ENCODE data around the gene ATP8A2.

Gene ATP8A2

DNA sequence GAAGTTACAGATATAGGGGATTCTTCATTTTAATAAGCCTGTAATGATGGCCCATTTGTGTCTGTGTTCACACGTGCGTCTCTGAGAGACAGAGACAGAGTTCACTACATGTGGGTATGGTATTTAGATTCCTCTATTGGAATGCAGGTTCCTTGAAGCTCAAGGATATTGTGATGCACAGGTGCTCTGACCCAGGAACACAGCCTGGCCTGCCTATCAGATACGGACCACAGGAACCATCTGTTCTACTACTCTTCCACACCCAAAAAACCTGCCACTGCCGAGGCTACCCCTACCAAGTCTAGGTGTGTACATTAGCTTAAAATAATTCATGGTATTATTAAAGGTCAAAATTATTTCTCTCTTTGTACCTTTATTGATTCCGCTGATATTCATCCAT, 289.2 kb downstream of the ATP8A2 start:
- DNase-seq = no peak
- in situ Hi-C loops (cut with MboI; ENCODE audit: low pct_unique_long_range_greater_than_20kb, low sequenced_read_pairs) = no loop called here

DNA sequence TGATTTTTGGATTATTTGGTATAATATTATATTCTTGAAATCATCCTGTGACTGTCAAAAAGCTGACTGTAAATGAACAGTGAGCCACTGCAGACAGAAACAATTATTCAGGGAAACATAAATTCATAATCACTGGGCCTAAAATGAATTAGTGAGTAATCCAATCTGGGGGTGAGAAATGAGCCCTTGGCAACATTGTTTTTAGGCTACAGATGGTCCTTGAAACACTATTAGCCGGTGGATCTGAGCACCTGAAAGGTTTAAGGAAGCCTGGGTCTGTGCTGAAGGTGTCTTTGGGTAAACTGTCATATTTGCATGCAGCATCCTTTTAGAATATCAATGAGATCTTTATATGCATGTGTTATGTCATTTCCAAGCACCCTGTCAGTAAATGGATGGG, 290.7 kb downstream of the ATP8A2 start:
- no peak for DNase-seq
- in situ Hi-C loops (cut with MboI; ENCODE audit: low pct_unique_long_range_greater_than_20kb, low sequenced_read_pairs) = no loop called here

DNA sequence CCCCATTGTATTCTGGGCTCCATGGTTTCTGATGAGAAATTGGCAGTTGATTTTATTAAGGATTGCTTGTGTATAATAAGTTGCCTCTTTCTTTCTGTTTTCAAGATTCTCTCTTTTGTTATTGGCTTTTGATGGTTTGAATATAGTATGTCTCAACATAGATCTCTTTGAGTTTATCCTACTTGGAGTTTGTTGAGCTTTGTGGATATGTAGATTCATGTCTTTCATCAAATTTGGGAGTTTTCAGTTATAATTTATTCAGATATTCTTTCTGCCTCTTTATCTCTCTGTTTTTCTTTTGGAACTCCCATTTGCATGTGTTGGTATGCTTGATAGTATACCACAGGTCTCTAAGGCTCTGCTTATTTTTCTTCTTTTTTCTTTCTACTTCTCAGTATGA, 296.6 kb downstream of the ATP8A2 start:
- DNase-seq = no peak
- in situ Hi-C loops (cut with MboI; ENCODE audit: low pct_unique_long_range_greater_than_20kb, low sequenced_read_pairs) = no loop called here

DNA sequence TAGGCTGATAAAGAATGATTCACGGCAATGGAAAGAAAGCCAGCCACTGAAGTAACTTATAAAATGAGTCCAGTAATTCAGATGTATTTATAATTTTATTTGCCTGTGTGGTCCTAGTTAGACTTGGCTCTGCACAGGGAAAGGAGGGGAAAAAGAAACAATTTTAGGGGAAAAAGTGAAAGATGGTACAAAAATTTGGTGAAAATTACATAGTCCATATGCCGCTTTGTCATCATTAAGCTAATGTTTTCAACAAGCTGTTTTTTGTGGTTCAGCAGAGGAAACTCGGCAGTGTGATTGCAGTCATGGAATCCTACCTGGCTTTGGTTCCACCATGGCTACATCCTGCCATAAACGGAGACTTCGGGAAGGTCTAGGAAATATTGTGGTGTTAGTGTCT, 301.9 kb downstream of the ATP8A2 start:
- no peak for DNase-seq
- in situ Hi-C loops (cut with MboI; ENCODE audit: low pct_unique_long_range_greater_than_20kb, low sequenced_read_pairs) = no loop called here

DNA sequence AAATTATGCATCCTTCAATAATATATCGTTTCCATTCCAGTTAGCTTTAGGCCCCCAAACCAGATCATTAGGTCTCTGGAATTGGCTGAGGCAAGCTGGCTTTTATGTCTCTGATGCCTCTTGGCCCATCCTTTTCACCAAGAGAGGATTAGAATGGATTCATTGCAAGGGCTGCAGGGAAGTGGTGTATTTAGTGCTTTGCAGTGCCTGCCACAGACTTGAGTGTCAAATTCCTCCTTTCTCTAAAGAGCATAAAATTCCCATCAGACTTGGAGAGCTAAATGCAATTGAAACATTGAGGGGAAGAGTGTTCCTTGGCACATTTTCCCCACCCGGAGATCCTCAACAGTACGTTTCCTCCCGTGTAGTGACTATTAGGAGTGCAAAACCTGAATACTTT, 302.6 kb downstream of the ATP8A2 start:
- in situ Hi-C loops (cut with MboI; ENCODE audit: low pct_unique_long_range_greater_than_20kb, low sequenced_read_pairs) = no loop called here
- DNase-seq = no peak

DNA sequence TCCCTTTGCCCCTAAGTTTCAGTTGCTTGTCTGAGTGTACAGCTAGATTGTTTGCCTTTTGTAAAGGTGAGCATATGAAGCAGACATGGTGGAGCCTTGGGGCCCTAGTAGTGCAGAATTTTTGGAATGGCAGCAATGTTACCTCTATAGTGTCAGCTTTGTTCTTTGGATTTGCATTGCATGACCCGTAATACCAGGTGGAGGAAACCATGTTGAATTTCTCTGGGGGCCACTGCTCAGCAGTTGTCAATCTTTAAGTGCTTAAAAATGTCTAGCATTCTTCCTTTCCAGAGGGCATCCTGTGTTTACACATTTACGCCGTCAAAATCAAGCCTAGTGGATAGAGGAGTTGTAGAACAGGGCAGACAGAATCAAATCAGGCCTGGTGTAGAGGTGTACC, 303.3 kb downstream of the ATP8A2 start:
- in situ Hi-C loops (cut with MboI; ENCODE audit: low pct_unique_long_range_greater_than_20kb, low sequenced_read_pairs) = no loop called here
- no peak for DNase-seq

DNA sequence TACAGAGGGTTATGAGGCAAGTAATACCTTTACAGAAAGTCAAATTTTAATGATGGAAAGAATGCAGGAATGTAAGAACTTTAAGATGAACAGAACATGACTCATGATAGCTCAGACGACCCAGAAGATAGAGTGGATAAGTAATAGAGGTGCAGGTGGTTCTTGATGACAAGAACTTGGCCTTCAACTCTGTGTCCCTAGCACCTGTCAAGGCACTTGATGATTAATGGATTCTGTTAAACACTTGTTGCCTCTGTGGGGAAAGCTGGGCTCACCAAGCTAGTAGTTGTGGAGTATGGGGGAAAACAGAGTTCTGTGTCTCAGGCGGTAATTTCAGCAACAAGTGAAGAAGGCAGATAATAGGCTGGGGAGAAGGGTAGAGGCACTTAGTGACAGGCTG, 306.2 kb downstream of the ATP8A2 start:
- in situ Hi-C loops (cut with MboI; ENCODE audit: low pct_unique_long_range_greater_than_20kb, low sequenced_read_pairs) = no loop called here
- no peak for DNase-seq

DNA sequence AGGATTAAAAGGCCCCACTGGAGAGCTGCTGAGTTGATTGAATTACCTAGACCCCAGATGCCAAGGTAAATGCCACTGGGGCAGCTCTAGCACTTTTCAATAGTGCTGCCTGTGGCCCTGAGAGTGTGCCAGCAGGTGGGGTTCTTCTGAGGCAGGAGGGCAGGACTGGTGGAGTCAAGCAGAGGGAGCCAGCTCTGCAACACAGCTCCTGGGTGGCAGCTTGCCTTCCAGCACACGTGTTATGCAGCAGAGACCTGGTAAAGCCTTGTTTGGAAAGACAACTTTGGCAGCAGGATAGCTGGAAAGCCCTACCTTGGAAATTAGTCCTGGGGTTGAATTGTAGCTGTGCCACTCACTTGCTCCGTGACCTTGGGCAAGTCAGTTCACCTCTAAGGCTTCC, 306.6 kb downstream of the ATP8A2 start:
- in situ Hi-C loops (cut with MboI; ENCODE audit: low pct_unique_long_range_greater_than_20kb, low sequenced_read_pairs) = no loop called here

DNA sequence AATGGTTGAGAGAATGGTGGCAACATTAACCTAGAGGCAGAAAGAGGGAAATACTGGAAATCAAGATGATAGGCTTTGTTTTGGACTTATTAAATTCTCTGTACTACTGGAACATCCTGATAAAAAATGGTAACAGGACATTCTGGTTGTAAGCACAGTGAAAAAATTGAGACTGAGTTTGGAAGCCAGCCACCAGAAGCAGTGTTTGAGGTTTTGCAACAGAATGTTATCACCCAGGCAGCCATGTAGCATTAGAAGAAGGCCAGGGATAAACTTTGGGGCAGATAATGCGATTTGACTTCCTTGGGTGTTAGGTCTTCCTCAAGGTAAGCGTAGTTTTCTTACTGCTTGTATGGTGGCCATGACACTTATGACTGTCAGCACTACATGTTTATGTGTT, 307.4 kb downstream of the ATP8A2 start:
- no peak for DNase-seq

More for the DNA sequence above, 306.6 kb downstream of the ATP8A2 start:
- DNase-seq = no peak

DNA sequence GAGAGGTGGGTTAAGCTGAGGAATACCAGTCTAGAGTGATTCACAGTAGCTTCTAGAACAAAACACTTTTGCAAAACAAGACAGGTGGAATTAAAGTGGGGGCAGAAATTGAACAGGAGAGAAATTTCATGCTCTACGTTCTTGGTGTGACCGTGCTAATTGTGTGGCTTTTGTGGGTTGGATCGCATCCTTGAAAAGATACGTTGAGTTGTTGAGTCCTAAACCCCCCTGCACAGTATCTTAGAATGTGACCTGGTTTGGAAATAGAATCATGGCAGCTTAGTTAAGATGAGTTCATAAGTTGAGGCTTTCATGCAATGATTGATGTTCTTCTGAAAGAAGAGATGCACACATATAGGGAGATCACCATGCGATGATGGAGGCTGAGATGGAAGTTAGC, 308.2 kb downstream of the ATP8A2 start:
- DNase-seq = no peak

More for the DNA sequence above, 307.4 kb downstream of the ATP8A2 start:
- in situ Hi-C loops (cut with MboI; ENCODE audit: low pct_unique_long_range_greater_than_20kb, low sequenced_read_pairs) = no loop called here

DNA sequence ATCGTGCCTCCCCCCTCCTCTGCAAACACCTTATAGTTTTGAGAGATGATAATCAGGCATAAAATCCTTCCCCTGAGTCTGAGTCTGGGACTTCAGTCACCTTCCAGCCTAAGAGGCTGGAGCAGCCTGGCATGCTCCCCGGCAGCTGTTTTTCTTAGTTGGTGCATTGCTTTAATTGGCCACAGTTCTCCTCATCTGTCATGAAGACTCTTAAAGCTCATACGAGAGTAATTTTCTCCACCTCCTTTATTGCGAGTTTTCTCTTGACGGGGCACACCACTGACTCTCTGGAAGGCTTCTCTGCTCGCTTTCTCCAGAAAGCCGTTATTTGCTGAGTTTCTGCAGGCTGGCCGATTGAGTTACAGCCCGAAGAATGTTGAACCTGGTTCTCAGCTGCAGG, 310.5 kb downstream of the ATP8A2 start:
- in situ Hi-C loops (cut with MboI; ENCODE audit: low pct_unique_long_range_greater_than_20kb, low sequenced_read_pairs) = no loop called here
- no peak for DNase-seq

More for the DNA sequence above, 308.2 kb downstream of the ATP8A2 start:
- in situ Hi-C loops (cut with MboI; ENCODE audit: low pct_unique_long_range_greater_than_20kb, low sequenced_read_pairs) = no loop called here

DNA sequence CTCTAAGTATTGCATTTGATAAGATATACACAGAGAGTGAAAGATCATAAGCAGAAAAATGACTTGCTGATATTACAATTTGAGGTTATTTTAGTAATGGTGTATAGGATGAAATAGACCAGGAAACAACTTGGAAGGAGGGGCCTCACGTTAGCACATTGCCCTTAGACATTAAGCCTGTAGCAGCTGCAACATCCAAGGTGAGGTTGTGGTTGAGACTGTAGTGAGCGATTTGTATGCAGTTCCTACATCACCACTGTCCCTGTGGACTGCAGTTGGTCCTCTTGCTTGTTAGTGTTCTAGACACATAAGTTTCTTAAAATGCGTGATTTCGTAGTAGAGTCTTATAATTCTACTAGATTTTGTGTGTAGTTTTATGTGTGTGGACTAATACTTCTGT, 311.3 kb downstream of the ATP8A2 start:
- in situ Hi-C loops (cut with MboI; ENCODE audit: low pct_unique_long_range_greater_than_20kb, low sequenced_read_pairs) = no loop called here
- no peak for DNase-seq

DNA sequence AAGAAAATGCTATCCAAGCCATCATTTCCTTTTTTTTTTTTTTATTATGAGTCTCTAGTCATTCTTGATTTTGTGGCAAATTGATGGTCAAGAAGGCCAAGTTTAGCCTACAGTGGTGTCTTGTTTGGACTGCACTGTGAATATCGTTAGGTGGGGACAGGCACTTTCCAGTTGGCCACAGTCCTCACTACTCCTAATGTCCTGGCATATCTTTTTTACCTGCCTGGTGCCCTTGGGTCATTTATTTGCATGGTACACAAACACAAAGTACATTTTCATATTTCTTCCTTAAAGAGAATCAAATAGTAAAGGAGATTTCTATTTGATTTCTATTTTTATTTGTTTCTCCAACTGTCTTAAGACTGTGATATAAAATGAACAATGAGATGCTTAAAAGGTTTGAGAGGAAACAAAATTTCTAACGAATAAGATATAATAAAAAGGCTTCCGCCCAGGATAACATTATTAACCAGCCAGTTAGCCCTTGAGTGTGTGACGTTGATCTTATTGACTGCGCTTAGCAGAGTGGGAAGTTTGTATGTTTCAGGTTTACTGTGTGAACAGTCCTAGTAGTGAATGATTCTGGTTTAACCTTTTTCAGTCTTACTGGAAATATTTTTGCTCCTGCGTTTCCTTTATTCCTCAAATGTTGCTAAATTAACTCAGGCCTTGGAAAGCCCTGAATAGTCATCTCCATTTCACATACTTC, 312.0 kb downstream of the ATP8A2 start:
- in situ Hi-C loops (cut with MboI; ENCODE audit: low pct_unique_long_range_greater_than_20kb, low sequenced_read_pairs) = no loop called here

DNA sequence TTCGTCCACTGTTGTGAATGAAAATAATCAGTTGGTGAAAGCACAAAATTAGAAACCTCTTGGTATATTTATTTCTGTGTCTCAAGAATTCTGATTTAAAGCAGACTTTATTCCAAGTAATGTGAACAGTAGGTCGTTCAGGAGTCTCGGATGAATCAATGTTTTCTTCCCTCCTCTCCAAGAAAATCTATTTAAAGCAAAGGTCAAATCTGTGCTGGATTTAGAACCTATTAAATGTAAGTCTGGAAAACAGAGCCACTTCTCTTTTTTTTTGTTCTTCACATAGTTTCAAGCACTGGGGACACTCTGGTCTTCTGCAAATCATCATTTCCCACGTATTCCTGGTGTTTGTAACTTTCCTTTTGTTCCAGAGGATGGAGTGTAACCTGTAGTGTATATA, 312.7 kb downstream of the ATP8A2 start:
- in situ Hi-C loops (cut with MboI; ENCODE audit: low pct_unique_long_range_greater_than_20kb, low sequenced_read_pairs) = no loop called here
- no peak for DNase-seq

More for the DNA sequence above, 312.0 kb downstream of the ATP8A2 start:
- no peak for DNase-seq

DNA sequence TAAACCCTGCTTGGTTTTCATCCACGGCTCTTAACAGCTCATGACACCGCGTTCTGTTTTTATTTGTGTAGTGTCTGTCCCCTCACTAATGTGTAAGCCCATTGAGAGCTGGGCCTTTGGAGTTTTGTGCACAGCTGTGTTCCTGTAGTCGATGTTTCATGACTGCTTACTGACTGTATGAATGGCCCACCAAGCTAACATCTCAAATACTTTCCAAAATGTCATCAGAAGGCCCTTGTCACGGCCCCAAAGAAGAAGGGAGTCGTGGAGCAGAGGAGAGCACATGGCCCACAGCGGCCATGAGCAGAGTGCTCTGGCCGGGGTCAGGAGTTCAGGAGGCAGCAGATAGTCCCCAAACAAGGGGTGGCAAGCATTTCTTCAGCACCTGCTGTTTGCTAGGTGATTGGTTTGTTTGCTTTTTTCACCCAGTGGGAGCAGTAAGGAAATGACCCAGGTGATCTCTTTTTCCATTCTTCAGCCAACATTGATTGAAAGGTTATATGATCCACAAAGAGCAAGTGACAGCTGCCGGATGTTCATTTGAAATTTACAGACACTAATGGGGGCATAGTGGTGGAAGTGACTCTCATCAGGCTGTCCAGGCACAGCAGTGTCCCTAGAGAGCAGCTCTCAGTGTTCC, 315.2 kb downstream of the ATP8A2 start:
- no peak for DNase-seq
- in situ Hi-C loops (cut with MboI; ENCODE audit: low pct_unique_long_range_greater_than_20kb, low sequenced_read_pairs) = no loop called here

DNA sequence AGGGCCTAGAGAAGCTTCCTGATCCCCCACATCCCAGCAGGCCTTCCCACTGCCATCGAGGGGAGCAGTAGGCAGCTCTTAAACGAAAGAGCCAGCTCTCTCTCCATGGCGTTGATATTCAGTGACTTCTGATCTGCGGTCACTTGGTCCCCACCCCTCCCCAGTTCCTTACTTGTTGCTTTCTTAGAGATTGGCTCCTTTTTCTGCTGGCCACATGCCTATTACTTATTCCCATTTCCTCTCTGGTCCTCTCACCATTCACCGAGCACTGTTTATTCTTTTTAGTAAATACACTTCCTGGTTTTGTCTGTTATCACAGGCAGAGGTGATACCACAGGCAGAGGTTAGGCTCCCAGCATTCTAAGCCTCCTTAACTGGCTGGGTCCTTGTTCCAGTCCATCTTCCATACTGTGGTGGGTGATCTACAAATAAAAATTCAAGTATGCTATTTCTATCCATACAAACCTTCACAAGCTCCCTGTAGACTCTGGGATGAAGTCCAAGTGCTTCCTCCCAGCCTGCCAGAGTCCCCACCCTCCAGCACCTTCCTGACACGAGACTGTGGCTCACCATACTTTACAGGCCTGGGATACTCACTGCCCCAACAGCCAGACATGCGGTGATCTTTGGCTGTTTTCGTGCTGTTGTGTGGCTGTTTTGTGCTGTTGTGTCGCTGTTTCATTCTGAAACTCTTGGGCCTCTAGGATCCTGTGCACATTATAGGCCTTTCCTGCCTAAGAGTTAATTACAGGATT, 315.9 kb downstream of the ATP8A2 start:
- in situ Hi-C loops (cut with MboI; ENCODE audit: low pct_unique_long_range_greater_than_20kb, low sequenced_read_pairs) = no loop called here
- DNase-seq = no peak

DNA sequence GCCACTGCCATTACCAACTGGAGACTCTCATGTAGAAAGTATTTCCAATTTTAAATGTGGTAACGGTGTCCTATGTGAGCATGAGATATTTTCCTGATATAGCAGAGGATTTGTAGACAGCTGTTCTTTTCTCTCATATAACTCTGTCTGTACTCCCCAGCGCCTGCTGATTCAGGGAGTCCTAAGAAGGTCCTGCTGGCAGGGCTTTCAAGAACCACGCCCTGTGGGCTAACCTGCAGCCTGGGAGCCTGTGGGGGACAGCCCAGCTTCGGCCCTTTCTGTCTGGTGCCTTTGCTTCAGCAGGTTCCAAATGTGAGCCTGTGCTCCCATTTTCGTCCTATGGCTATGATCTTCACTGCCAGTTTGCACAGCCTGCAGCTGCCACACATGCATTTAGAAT, 316.8 kb downstream of the ATP8A2 start:
- DNase-seq = no peak
- in situ Hi-C loops (cut with MboI; ENCODE audit: low pct_unique_long_range_greater_than_20kb, low sequenced_read_pairs) = no loop called here

DNA sequence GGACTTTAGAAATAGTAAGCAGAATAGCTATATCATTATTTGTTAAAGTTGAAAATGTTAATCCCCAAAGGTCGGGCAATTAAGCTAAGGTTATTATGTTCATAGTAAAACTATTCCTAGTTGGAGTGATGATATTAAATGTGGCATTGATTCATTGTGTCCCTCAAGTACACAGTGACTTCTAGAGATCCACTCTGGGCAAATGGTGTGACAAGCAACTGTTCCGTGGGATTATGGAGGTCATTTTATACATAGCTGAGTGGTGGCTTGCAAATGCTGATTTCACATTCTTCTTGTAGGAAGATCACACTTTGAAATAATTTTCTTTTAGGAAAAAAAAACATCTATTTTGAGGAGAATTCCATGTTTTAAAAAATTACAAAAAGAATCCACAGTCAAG, 317.8 kb downstream of the ATP8A2 start:
- DNase-seq = no peak
- in situ Hi-C loops (cut with MboI; ENCODE audit: low pct_unique_long_range_greater_than_20kb, low sequenced_read_pairs) = no loop called here

DNA sequence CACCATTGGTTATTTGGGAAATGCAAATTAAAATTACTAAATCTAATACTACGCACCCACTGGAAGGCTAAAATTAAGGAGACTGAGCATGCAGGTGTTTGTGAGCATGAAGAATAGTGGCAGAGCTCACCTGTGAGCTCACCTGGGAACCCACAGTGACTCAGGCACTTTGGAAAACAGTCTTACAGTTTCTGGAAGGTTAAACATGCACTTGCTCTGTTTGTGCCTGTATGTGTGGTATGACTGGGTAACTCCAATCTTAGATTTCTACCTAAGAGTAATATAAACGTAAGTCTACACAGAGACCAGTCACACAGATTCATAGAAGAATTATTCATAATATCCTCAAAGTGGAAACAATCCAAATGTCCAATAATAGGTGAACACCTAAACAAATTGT, 318.8 kb downstream of the ATP8A2 start:
- no peak for DNase-seq
- in situ Hi-C loops (cut with MboI; ENCODE audit: low pct_unique_long_range_greater_than_20kb, low sequenced_read_pairs) = no loop called here

DNA sequence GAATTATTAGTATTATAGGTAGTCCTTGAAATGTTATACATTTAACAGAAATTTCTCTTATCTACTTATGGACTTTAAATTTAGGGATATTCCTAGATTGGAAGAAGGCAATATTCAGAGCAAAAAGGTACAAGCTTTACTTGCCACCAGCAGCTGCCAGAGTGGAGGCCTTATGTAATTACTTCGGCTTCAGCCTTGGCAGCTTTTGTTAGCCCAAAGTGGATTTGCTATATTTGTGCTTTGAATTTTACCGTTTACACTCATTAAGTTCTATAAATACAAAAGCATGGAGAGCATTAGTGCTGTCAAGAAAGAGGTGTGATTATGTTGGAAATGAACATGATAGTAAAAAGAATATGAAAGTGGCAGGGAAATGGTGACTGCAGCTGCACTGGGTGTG, 319.9 kb downstream of the ATP8A2 start:
- in situ Hi-C loops (cut with MboI; ENCODE audit: low pct_unique_long_range_greater_than_20kb, low sequenced_read_pairs) = no loop called here
- DNase-seq = no peak

Measured in KBM-7 (cell line).